Measurements from ENCODE around the gene EFL1. TPM values are rescaled to one million over a fixed set of nuclear protein-coding genes. Genes with fewer than 3 reads are reported as not detected.

Gene EFL1
- total RNA-seq, 2 donors from 2014 or later = 11.2 to 33.0 TPM

DNA sequence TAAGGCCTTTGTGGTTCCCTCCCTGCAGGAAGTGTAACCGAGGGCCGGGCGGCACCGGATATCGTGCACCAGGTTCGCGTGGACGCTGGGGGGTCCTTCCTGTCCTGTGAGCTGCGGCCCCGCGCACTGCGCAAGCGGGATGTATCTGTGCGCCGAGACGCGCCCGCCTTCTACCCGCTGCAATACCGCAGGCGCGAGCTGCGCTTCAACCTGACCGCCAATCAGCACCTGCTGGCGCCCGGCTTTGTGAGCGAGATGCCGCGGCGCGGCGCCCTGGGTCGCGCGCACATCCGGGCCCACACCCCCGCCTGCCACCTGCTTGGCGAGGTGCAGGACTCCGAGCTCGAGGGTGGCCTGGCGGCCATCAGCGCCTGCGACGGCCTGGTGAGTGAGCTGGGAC lies 36.0 kb upstream of the EFL1 start:
- no peaks in the 10 kb centered on the region for H3K9me3 ChIP-seq
- no peaks in the 10 kb centered on the region for H3K36me3 ChIP-seq (replicated peaks in 1 of 2; ENCODE audit: insufficient read depth in 1 of 2, low read depth in 2 of 2)
- peak in 1 of 4 donors; percentile 14 for DNase-seq
- H3K4me1 ChIP-seq = no peaks in the 10 kb centered on the region
- no peaks in the 10 kb centered on the region for H3K27me3 ChIP-seq
- intact Hi-C loops (cut with DNase I) = no loop called here
- H3K27ac ChIP-seq = no peak overlapping the region
- no peak overlapping the region for H3K4me3 ChIP-seq
- 40 to 50% methylated on average over 14 to 44 of the region's 44 CpGs for WGBS, 2 donors
- no peak for TF ChIP-seq POLR2A (IDR thresholded peaks at IDR 0.05)
- no peak for TF ChIP-seq CTCF (IDR thresholded peaks at IDR 0.05)
- peak; percentile 21 for ATAC-seq

DNA sequence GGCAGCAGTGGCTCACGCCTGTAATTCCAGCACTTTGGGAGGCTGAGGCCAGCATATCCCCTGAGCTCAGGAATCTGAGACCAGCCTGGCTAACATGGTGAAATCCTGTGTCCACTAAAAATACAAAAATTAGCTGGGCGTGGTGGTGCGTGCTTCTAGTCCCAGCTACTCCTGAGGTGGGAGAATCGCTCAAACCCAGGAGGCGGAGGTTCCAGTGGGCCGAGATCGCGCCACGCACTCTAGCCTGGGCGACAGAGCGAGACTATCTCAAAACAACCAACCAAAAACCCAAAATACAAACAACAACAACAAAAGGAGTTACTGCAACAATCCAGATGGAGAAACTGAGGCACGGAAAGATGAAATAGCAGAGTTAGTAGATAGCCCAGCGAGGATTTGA lies 35.5 kb upstream of the EFL1 start:
- Histone ChIP-seq H3K4me3 (no peak overlapping the region), H3K27ac (no peak overlapping the region), H3K27me3 (no peaks in the 10 kb centered on the region), H3K36me3 (replicated peaks in 1 of 2; ENCODE audit: insufficient read depth in 1 of 2, low read depth in 2 of 2) (no peaks in the 10 kb centered on the region), H3K4me1 (no peaks in the 10 kb centered on the region), H3K9me3 (no peaks in the 10 kb centered on the region)
- WGBS, 2 donors = 91 to 94% methylated on average over 12 to 13 of the region's 13 CpGs
- intact Hi-C loops (cut with DNase I) = no loop called here
- no peak for ATAC-seq
- no peak for TF ChIP-seq CTCF (IDR thresholded peaks at IDR 0.05)
- TF ChIP-seq POLR2A (IDR thresholded peaks at IDR 0.05) = no peak
- no peak for DNase-seq

- ATAC-seq (no peak), DNase-seq (no peak)
- H3K4me3 ChIP-seq = no peak overlapping the region
- H3K27me3 ChIP-seq = no peaks in the 10 kb centered on the region
- H3K36me3 ChIP-seq (replicated peaks in 1 of 2; ENCODE audit: insufficient read depth in 1 of 2, low read depth in 2 of 2) = no peaks in the 10 kb centered on the region
- WGBS, 2 donors = 84 to 87% methylated on average over 5 of the region's 5 CpGs
- intact Hi-C loops (cut with DNase I) = no loop called here
- no peak for TF ChIP-seq CTCF (IDR thresholded peaks at IDR 0.05)
- no peak for TF ChIP-seq POLR2A (IDR thresholded peaks at IDR 0.05)
- no peaks in the 10 kb centered on the region for H3K4me1 ChIP-seq
- H3K9me3 ChIP-seq = no peaks in the 10 kb centered on the region
- no peak overlapping the region for H3K27ac ChIP-seq
Measured at GRCh38 chr15:82297546-82297945, 35.0 kb upstream of the EFL1 start.

- no peak for DNase-seq
- intact Hi-C loops (cut with DNase I) = no loop called here
- 61 to 64% methylated on average over 8 to 11 of the region's 11 CpGs for WGBS, 2 donors
Measured at GRCh38 chr15:82294061-82294690, 31.6 kb upstream of the EFL1 start.

More at GRCh38 chr15:82294061-82294690, 31.6 kb upstream of the EFL1 start:
- ATAC-seq = no peak
- no peaks in the 10 kb centered on the region for H3K27me3 ChIP-seq
- H3K27ac ChIP-seq = no peak overlapping the region
- no peak overlapping the region for H3K4me3 ChIP-seq
- no peaks in the 10 kb centered on the region for H3K9me3 ChIP-seq
- TF ChIP-seq POLR2A (IDR thresholded peaks at IDR 0.05) (no peak), CTCF (IDR thresholded peaks at IDR 0.05) (no peak)
- no peaks in the 10 kb centered on the region for H3K36me3 ChIP-seq (replicated peaks in 1 of 2; ENCODE audit: insufficient read depth in 1 of 2, low read depth in 2 of 2)
- no peaks in the 10 kb centered on the region for H3K4me1 ChIP-seq

All from body of pancreas (tissue), 4 donors.